Liver (tissue), 9 donors: ENCODE data around the gene IKZF1. TPM values are rescaled to one million over a fixed set of nuclear protein-coding genes. Genes with fewer than 3 reads are reported as not detected.

Source experiments
- DNase-seq: peaks from one replicate; pipeline ENCODE4 v3.0.0-alpha.2; 2017; ENCODE audit warnings: low spot score
- H3K27ac ChIP-seq, 2 donors: one replicate each; pipeline ENCODE4 v1.7.0; 2013; ENCODE audit warnings: inconsistent platforms in 2 of 2, low read length in 2 of 2, control low read depth in 1 of 2, low read depth in 1 of 2, mild to moderate bottlenecking in 1 of 2
- H3K27me3 ChIP-seq, 4 donors: one replicate each; pipeline versions ENCODE4 v1.6.1 to v1.7.0; 2013; ENCODE audit warnings: low read length in 3 of 4, inconsistent platforms in 1 of 4, mild to moderate bottlenecking in 1 of 4, moderate library complexity in 1 of 4; ENCODE audit not compliant: control insufficient read depth in 4 of 4, insufficient read depth in 4 of 4
- H3K36me3 ChIP-seq, 4 donors: one replicate each; pipeline versions ENCODE4 v1.6.1 to v1.7.0; 2013; ENCODE audit warnings: low read length in 3 of 4, mild to moderate bottlenecking in 3 of 4, low read depth in 1 of 4, moderate library complexity in 1 of 4; ENCODE audit not compliant: control insufficient read depth in 4 of 4, insufficient read depth in 3 of 4
- H3K4me1 ChIP-seq, 4 donors: one replicate each; pipeline versions ENCODE4 v1.6.1 to v1.7.0; 2013; ENCODE audit warnings: low read length in 3 of 4, mild to moderate bottlenecking in 3 of 4, moderate library complexity in 1 of 4; ENCODE audit not compliant: control insufficient read depth in 4 of 4, insufficient read depth in 4 of 4
- H3K4me3 ChIP-seq, 3 donors: one replicate each; pipeline versions ENCODE4 v1.6.1 to v1.7.0; 2013; ENCODE audit warnings: low read length in 3 of 3, control low read depth in 1 of 3, low read depth in 1 of 3, mild to moderate bottlenecking in 1 of 3
- H3K9ac ChIP-seq, 2 donors: one replicate each; pipeline ENCODE4 v1.7.0; 2013; ENCODE audit warnings: low read length in 2 of 2, mild to moderate bottlenecking in 2 of 2, moderate library complexity in 2 of 2, control low read depth in 1 of 2, low read depth in 1 of 2
- H3K9me3 ChIP-seq, 4 donors: one replicate each; pipeline versions ENCODE4 v1.6.1 to v1.7.0; 2013; ENCODE audit warnings: low read length in 3 of 4; ENCODE audit not compliant: control insufficient read depth in 4 of 4
- ATF3 ChIP-seq: IDR thresholded peaks from 2 replicates; pipeline ENCODE4 v1.6.1; 2016; ENCODE audit warnings: antibody characterized with exemption
- CTCF ChIP-seq: fragments of 150-350 bp; IDR thresholded peaks from 2 replicates; pipeline ENCODE4 v1.5.1; 2017; ENCODE audit warnings: improper control_type of control experiment, low read depth, low read length; ENCODE audit not compliant: missing input control
- EGR1 ChIP-seq, 2 donors: IDR thresholded peaks; 2 replicates each; pipeline ENCODE4 v1.6.1; 2016 to 2018; ENCODE audit warnings: antibody characterized with exemption in 2 of 2, low read depth in 2 of 2
- FOXA1 ChIP-seq: IDR thresholded peaks from 2 replicates; pipeline ENCODE4 v1.6.1; 2016; ENCODE audit warnings: antibody characterized with exemption
- FOXA2 ChIP-seq: IDR thresholded peaks from 2 replicates; pipeline ENCODE4 v1.6.1; 2016; ENCODE audit warnings: antibody characterized with exemption
- GABPA ChIP-seq, 2 donors: IDR thresholded peaks in 1 of 2; conservative IDR thresholded peaks in 1 of 2; 2 replicates each; pipeline ENCODE4 v1.6.1; 2016; ENCODE audit warnings: antibody characterized with exemption in 2 of 2, mild to moderate bottlenecking in 1 of 2, moderate library complexity in 1 of 2
- HNF4A ChIP-seq, 2 donors: conservative IDR thresholded peaks; 2 replicates each; pipeline ENCODE4 v1.6.1; 2016; ENCODE audit warnings: antibody characterized with exemption in 2 of 2, mild to moderate bottlenecking in 2 of 2
- HNF4G ChIP-seq: IDR thresholded peaks from 2 replicates; pipeline ENCODE4 v1.6.1; 2016; ENCODE audit warnings: antibody characterized with exemption
- JUND ChIP-seq, 2 donors: IDR thresholded peaks; 2 replicates each; pipeline ENCODE4 v1.6.1; 2016; ENCODE audit warnings: antibody characterized with exemption in 2 of 2
- MAX ChIP-seq: IDR thresholded peaks from 2 replicates; pipeline ENCODE4 v1.6.1; 2016; ENCODE audit warnings: antibody characterized with exemption
- NR2F2 ChIP-seq: IDR thresholded peaks from 2 replicates; pipeline ENCODE4 v1.6.1; 2016; ENCODE audit warnings: antibody characterized with exemption
- REST ChIP-seq: IDR thresholded peaks from 2 replicates; pipeline ENCODE4 v1.6.1; 2016; ENCODE audit warnings: antibody characterized with exemption, mild to moderate bottlenecking
- RXRA ChIP-seq, 2 donors: IDR thresholded peaks; 2 replicates each; pipeline ENCODE4 v1.6.1; 2017 to 2018; ENCODE audit warnings: antibody characterized with exemption in 2 of 2, mild to moderate bottlenecking in 1 of 2
- SP1 ChIP-seq: IDR thresholded peaks from 2 replicates; pipeline ENCODE4 v1.6.1; 2018; ENCODE audit warnings: antibody characterized with exemption, mild to moderate bottlenecking
- TAF1 ChIP-seq: conservative IDR thresholded peaks from 2 replicates; pipeline ENCODE4 v1.6.1; 2016; ENCODE audit warnings: antibody characterized with exemption, mild to moderate bottlenecking
- YY1 ChIP-seq: IDR thresholded peaks from 2 replicates; pipeline ENCODE4 v1.6.1; 2016; ENCODE audit warnings: antibody characterized with exemption, mild to moderate bottlenecking
- ZBTB33 ChIP-seq: IDR thresholded peaks from 2 replicates; pipeline ENCODE4 v1.6.1; 2016; ENCODE audit warnings: antibody characterized with exemption
- WGBS: extraction: QIAGEN DNeasy Blood & Tissue Kit; methylation state at CpG from one replicate; pipeline ENCODE4 v1.1.7; 2013; 5-methylcytosine and 5-hydroxymethylcytosine counted together
- polyA plus RNA-seq, 2 donors: library from polyadenylated mRNA; stranded (reverse) in 1 of 2; unstranded in 1 of 2; fragments of 200-250 nt in 1 of 2; fragments of >200 nt in 1 of 2; fragmentation: Nextera tagmentation in 1 of 2; extraction: Ambion mirVana in 1 of 2; gene quantifications; one replicate each; pipeline versions ENCODE4 v1.2.1 to v1.2.3, GENCODE V29; 2013 to 2015
- total RNA-seq, 2 donors: library from RNA; depleted of rRNA; stranded (reverse); fragments of >200 nt; gene quantifications; one replicate each; pipeline ENCODE4 v1.2.3, GENCODE V29; 2014
- donor health status: healthy.
- donor health status: healthy.
- donor health status: healthy.
- donor health status: healthy.
- donor health status: healthy.

Gene IKZF1
- total and polyA plus RNA-seq, 4 donors = 1.6 to 43.5 (median 6.2) TPM

- 61% methylated on average over 13 of the region's 13 CpGs for WGBS
- peaks cover 0 to 3% (median 0%) of the 10 kb centered on the region in 4 donors for H3K27me3 ChIP-seq
- DNase-seq = no peak
- TF ChIP-seq FOXA2 (no peak), FOXA1 (no peak), JUND (IDR thresholded peaks at IDR 0.05) (no peak), CTCF (no peak), YY1 (no peak), REST (no peak), GABPA (IDR thresholded peaks at IDR 0.05 in 1 of 2, conservative IDR thresholded peaks at IDR 0.05 in 1 of 2) (no peak), ATF3 (no peak), TAF1 (no peak), HNF4G (no peak), ZBTB33 (no peak), SP1 (no peak), RXRA (IDR thresholded peaks at IDR 0.05) (no peak), EGR1 (IDR thresholded peaks at IDR 0.05; ENCODE audit: low read depth in 2 of 2) (no peak), HNF4A (conservative IDR thresholded peaks at IDR 0.05) (no peak), MAX (no peak), NR2F2 (no peak)
- H3K4me1 ChIP-seq = no peaks in the 10 kb centered on the region
- peaks cover 0 to 2% (median 0%) of the 10 kb centered on the region in 4 donors for H3K36me3 ChIP-seq
- no peaks in the 10 kb centered on the region for H3K9me3 ChIP-seq
- H3K27ac ChIP-seq = no peak overlapping the region
- no peak overlapping the region for H3K9ac ChIP-seq
- H3K4me3 ChIP-seq = no peak overlapping the region
Measured at GRCh38 chr7:50358041-50358705, 53.7 kb downstream of the IKZF1 start.
